GM21447 (cell line): ENCODE results near the gene NRG2.

ENCODE experiments used
- ATAC-seq: cut with Tn5 transposase; IDR thresholded peaks from one replicate; pipeline ENCODE4 v1.9.1; 2021; ENCODE audit not compliant: unreplicated experiment

Gene NRG2

DNA sequence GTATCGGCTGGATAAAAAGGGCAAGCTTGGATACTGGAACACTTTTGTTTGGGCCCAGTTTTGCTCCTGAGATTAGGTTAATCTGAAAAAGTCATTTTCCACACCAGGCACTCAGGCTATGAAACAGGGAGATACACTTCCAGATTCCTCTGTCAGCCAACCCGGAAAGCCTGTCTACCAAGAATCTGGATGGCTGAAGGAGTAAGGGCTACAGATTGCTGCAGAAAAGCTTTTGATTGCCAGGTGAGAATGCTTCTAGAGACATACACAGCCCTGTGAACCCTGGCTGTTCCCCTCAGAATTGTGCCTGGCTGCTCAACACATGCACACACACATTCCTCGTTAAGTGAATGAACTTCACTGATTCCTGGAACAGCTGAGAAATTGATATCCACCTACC lies 133.1 kb downstream of the NRG2 start:
- ATAC-seq = no peak

DNA sequence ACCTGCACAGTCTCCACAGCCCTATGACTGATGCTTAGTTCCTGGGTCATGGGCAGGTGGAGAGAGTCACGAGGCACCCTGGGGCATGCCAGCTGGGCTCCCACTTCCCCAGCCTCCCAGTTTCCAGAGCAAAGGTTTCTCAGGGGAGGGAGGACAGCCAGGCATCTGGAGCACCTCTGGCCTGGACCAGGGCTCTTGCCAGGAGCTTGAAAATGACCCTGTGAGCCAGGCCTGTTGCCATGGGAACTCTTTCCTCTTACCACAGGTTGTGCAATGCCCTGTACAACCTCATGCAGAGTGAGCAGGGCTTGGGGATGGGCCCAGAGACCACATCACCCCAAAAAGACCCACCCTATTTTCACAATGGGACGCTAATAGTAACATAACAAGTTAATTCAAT lies 134.3 kb downstream of the NRG2 start:
- ATAC-seq = no peak

DNA sequence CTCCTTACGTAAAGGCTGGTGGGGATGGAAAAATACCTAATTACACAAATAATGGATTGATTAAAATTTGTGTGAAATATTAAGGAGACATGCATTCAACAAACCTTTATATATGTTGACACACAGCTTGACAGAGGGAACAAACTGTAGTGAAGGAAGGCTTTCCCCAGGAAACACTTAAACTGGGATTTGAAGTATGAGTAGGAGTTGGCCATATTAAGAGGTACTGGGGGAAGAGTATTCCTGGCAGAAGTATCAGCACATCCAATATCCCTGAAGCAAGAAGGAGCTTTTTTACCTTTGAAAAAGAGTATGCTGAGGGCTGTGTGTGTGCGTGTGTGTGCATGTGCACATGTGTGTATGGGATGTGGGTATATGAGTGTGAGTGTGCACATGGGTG lies 136.4 kb downstream of the NRG2 start:
- no peak for ATAC-seq

DNA sequence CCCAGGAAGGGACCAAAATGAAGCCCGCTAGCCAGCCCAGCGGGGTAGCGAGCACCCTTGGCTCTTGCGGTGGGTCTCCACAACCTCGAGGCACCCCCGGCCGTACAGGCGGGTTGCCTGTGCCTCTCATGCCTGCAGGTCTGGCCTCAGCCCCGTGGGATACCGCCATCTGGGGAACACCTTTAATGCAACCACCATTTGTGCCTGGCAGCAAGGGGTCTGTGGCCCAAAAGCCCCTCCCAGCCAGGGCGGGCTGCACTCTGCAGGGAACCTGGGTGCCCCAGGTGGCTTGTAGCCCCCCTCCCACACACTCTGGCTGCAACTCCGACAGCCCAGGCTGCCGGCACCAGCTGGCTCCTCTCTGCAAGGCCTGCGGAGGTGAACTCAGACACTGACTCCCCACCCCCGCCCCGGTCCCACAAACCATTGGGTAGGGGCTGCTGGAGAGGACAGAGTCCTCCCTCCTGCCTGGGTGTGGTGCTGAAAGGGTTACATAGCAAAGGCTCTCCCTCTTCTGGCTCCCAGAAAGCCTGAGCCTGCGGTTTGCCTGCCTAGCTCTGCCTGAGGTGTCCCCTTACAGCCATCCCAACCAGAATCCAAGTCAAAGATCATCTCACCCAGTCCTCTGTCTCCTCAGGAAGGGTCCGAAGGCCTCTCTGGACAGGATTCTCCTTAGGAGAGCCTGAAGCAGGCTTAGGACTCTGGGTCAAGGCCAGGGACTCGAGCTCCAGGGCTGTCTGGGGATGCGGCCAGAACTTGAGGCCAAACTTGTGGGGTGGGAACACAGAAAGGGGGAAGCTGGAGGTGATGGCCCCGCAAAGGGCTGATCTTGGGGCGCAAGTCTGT lies 138.1 kb downstream of the NRG2 start:
- no peak for ATAC-seq

DNA sequence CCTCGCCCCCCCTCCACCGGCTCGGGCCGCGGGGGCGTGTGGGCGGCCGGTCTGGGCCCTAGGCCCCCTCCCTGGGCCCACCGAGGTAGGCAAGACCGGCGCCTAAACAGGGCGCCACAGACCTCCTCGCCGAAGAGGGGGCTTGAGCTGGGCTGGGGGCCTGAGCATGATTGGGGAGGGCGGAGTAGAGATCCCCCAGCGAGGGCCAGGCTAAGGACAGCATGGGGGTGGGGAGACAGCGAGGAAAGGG lies 138.6 kb downstream of the NRG2 start:
- no peak for ATAC-seq

DNA sequence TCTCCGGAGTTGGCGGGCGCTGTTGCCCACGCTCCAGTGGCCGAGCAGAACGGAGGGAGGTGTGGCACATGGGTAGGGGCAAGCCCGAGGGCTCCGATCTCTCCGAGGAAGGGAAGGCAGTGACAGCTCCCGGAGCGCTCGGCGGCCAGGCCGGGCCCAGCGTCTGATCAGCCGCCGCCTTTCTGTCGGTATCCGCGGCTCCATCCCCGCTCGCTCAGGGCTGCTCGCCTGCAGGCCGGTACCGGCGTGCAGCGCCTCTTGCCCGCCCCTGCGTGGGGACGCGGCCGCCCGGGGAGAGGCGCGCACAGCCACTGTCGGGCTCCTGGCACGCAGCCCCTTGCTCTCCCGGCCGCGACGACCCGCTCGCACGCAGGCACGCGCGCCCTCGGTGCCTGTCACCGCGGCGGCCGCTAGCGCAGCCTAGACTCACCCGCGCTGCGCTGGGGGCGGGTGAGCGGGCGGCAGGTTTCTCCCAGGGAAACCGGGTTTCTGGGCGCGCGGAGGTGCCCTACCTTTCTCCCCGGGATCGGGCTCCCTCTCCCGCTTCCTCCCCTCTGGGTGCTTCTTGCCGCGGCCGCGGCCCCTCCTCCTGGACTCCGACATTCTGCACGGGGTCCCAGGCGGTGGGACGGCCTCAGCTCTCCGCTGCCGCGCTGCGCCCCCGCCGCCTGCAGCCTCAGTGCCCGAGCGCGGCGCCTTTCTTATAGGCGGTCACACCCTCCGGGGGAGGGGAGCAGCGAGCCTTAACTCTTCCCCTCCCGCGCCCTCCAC lies 139.1 kb downstream of the NRG2 start:
- no peak for ATAC-seq

DNA sequence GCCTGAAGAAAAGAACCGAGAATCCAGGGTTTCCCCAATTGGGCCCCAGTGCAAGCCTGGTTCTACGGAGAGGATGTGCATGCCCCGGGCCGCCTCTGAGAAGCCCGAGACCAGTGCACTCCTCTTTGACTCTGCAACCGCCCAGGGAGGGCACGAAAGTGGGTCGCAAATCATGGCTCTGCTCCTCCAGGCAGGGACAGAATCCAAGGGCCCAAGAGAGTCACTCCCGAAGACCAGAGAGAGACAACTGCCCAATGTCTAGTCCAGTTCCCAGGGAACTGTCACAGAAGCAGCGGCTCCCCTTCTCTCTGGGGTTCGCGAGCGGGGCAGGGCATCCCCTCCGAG lies 139.7 kb downstream of the NRG2 start:
- no peak for ATAC-seq

DNA sequence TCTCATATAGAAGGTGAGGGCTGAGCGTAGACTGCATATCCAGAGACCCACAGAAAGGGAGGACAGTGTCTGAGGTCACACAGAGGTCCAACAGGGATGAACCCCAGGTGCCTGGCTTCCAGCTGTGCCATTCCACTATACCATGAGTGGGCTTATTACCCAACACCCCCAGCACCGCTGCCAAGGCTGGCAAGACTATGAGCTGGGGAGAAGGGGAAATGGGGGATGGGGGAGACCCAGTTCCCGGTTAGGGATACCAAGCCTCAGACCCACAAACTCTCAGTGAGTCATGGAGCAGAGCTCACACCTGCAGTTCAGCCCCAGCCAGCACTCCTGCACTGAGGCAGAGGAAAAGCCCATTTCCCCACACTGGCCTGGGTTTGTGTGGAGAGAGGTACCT lies 141.1 kb downstream of the NRG2 start:
- no peak for ATAC-seq

DNA sequence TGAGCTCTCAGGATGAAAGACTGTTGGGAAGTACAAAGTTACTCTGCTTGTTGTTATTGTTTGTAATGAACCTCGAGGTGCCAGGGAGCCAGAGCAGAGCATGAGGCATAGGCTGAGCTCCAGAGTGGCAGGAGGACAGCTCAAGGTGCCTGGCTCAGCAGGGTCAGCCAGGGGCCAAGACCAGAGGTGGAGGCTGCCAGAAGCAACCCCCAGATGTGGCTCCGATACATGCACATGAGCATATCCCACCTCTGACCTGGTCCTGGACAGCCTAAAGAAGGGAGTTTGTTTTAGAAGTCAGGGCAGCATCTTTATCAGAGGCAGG lies 141.9 kb downstream of the NRG2 start:
- no peak for ATAC-seq

DNA sequence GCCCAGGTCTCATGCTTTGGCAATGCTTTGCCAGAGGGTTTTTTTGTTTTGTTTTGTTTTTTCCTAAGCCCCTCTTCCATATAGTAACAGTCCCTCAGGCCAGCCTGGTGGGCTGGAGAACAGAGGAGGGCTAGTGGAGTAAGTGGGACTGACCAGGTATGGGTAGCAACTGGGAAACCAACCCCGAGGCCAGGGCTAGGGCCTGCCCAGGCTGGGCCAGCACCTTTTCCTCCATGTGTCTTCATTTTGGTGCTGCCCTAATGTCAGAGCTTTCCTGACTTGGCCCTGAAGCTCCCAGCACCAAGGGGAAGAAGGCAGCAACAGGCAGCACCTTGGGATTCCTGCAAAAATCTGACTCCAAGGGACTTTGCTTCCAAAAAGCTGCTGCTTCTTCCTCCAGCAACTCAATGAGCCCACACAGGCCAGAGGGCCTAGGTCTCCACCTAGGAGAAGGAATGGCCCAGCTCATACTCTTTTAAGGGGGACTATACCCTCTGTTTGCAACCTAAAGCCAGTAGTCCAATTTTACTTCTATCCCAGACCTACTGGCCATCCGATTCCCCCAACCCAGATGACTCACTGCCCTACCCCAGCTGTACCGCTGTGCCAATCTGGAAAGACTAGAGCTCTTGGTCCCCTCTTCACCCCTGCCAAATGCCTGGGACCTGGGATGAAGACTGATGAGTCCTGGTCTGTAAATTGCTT lies 142.4 kb downstream of the NRG2 start:
- no peak for ATAC-seq

DNA sequence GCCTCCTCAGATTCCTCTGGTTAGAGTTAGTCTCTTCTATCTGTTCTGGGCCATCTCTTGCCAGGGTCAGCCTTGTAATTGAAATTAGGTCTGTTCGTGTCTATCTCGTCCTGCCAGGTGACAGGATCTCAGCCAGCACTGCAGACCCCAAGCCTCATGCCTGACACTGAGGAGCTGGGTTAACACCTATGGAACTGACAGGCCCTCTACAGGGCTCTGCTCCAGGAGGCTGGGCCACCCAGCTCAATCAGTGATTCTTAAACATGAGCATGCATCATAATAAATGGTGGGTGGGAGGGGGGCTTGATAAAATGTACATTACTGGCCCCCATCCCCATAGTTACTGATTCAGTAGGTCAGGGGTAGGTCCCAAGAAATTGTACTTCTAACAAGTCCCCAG lies 144.1 kb downstream of the NRG2 start:
- ATAC-seq = no peak

DNA sequence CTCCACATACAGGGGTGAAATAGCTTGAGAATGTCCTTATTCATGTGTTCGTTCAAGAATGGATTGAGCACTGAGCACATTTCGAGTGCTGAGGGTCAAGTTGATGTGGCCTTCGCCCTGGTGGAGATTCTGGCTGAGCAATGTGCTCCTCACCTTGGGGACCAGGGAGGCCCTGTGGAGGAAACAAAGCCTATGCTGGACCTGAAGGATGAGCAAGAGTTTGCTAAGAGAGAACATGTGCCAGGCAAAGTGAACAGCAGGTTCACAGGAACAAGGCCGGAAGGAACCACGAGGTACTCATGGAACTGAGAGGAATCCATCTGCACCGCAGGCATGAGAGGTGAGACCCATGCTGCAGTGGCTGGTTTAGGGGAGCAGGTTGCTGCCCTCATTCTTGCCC lies 145.1 kb downstream of the NRG2 start:
- no peak for ATAC-seq

DNA sequence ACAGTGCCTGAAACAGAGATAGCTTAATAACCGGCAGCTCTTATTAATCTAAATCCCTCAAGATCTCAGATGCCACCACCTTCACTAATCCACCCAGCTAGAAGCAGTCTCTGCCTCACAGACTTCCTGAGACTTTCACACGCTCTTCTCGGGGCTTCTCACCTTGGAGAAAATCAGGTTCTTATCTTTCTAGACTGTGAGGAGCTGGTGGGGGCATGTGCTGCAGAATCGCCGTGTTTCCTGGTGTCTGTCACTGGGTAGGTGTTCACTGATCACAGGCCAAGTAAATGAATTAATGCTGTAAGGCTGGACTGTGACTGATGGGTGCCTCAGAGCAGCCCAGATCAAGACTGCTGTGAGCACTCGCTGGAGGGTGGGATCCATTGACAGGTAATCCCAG lies 145.8 kb downstream of the NRG2 start:
- ATAC-seq = no peak

DNA sequence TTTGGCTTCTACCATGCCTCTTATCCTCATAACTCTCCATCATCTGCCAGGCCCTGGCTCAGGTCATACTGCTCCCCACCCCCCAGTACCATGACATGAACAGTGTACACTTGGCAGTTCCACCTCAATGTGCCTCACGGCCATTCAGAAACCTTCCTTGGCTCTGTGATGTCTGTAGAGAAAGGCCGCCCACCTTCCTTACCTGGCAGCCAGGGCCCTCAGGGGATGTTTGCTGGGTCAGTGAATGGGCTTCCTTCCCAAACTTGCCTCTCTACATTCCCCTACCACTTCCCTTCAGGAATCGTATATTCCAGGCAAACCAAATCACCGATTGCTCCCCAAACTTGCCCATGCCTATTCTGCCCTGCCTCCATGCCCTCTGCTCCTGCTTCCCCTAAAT lies 146.4 kb downstream of the NRG2 start:
- ATAC-seq = no peak

DNA sequence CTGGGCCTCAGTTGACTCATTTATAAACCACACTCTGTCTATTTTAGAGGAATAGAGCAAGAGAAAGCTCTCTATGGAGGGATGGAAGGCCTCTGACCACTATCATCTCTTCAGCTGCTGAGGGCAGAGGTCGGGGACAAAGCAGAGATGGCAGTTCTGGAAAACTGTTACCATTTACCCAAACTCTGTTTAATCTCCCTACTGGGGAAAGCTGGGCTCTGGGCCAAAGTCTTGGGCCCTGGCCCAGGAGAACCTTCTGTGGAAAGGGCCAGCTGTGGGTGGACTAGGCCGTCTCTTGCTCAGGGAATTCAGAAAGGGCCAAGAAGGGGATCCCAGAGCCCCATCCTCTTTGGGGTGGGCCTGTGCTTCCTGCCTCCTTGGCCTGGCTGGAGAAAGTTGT lies 147.5 kb downstream of the NRG2 start:
- no peak for ATAC-seq

DNA sequence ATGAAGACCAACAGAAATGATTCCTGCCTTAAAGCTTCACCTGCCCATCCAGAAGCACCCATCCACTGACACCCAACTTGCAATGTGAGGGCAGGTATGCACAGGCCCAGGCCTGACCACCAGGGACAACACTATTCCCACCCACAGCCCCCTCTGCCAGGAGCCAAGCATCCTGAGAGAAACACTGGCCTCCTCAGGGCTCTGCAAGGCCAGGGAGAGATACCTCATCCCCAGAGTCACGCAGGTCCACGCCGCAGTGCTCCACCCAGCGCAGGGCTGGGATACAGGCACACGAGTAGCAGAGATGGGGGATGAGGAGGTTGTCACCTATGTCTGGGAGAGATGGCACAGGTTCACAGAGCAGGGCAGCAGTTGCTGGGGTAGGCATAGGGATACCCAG lies 148.1 kb downstream of the NRG2 start:
- ATAC-seq = no peak

DNA sequence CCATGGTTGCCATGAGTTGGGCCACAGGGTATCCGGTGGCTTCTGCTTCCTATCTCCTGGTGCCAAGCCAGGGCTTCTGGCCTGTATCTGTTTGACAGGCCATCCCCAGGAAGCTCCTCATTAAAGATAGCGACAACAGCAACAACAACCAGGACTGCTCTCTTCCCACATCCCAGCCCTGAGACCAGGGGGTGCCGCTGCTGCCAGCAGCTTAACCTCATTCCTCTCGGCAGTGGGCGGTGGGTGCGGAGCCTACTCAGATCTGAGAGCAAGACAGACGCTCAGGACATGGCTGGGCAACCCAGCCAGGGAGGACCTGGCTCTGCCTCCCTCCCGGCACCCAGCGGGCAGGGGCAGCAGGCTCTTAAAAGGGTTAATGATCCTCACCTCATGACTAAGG lies 149.2 kb downstream of the NRG2 start:
- no peak for ATAC-seq

DNA sequence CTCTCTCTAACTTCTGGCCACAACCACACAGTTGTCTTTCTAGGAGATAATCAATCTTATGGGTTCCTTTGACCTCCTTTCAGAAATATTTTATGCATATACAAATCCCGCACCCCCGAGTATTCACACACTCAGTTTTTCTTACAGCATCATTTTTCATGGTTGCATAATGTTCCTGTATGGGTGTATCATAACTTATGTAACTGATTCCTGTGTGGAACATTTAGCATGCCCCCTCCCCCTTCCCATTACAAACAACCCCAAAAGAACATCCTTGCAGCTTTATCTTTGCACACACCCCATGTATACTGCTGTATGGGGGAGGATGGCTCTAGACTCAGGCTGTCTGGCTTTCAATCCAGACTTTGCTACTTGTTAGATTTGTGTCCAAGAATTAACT lies 153.7 kb downstream of the NRG2 start:
- ATAC-seq = no peak

DNA sequence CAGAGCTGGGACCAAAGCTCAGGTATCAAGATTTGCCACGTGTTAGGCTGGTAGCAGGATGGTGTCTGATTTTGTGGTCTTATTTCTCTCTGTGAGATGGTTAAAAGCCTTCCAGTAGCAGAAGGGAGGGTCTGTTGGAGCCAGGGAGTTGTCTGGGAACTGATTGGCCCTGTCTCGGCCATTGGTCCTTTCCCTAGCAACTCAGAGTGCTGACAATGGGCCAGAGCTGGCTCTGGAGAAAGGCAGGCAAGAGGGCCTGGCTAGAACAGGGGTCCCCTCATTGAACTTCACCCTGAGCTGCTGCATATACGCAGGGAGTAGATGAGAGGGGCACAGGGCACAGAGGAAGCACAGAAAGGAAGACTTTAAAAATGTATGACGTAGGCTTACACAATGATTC lies 154.7 kb downstream of the NRG2 start:
- no peak for ATAC-seq

DNA sequence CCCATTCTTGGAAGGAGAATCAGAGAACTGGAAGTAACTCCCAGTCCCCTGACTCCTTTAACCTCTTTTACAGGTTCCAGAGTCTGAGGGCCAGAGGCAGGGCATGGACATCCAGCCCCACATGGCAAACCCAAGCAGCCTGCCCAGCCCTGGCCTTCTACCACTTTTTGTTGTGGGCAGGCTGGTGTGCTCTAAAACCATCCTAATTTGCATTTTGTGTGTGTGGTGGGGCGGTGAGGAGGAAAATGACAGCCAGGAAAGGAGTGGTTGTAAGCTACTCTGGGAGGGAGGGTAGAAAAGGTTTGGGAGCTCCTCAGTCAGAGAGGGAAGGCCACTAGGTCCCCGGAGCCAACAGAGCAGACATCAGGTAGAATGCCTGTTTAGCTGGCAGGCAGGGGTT lies 156.9 kb downstream of the NRG2 start:
- ATAC-seq = no peak

DNA sequence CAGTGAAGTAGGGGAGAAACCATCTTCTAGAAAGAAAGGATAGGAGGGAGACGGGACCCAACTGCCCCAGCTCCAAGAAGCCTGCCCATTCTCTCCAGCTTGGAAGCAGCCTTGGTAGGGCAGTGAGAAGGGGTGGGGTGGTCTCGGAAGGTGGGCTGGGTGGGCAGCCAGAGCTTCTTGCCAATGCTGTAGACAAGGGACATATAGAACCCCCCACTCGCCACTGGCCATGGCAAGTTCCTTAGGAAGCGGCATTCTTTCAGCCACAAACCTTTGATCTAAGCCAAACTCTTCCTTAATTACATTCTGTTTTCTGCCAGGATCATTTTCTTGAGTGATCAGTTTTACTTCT lies 157.3 kb downstream of the NRG2 start:
- no peak for ATAC-seq

DNA sequence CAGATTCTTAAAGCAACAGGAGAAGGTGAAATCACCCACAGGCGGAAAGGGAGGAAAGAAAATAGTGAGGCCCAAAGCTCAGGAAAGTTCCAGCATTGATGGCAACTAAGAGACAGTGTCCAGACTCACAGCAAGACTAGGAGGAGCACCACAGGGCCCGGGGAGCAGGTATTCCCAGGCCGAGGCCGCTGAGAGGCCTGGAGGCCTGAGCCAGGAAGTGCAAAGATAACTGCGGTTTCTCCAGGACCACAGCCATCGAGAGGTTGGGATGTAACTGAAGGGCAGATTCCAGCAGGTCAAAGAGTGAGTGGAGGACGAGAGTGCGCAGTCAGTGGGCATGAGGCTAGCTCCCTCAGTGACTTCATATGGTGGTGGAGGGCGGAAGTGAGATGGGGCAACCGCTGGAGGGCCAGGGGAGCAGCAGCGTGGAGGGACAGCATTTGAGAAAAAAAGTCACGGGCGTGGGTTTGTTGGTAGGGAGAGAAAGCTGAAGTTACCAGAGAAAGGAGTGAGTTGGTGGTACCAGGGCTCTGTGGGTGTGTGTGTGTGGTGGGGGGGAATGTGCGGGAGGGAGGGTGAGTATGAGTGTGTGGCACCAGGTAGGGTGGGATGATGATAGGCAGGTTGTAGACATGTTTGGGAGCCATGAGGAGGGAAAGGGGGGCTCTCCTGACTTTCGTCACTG lies 157.8 kb downstream of the NRG2 start:
- ATAC-seq = no peak
